GM21576 (cell line): ENCODE measurements around the gene PLCH2.

Experiments used
- ATAC-seq: cut with Tn5 transposase; IDR thresholded peaks from one replicate; pipeline ENCODE4 v1.9.1; 2021; ENCODE audit warnings: mild to moderate bottlenecking, moderate library complexity; ENCODE audit not compliant: unreplicated experiment

The PLCH2 gene

DNA sequence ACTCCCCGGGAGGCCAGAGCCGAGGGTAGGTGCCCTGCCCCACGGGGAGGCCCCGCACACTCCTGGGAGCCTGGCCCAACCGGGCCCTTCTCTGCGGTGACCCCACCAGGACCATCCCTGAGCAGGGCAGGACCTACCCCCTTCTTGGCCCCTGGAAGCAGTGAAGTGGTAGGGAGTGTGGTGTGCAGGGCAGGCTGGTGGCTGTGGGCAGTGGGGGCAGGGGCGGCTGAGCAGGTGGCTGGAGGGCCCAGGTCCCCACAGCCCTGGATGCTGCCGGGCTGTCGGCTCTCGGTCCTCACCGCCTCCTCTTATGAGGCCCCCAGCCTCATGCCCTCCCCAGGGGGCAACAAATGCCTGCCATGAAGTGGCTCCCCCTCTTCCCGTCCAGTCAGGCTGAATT, 19.5 kb downstream of the PLCH2 start:
- no peak for ATAC-seq

DNA sequence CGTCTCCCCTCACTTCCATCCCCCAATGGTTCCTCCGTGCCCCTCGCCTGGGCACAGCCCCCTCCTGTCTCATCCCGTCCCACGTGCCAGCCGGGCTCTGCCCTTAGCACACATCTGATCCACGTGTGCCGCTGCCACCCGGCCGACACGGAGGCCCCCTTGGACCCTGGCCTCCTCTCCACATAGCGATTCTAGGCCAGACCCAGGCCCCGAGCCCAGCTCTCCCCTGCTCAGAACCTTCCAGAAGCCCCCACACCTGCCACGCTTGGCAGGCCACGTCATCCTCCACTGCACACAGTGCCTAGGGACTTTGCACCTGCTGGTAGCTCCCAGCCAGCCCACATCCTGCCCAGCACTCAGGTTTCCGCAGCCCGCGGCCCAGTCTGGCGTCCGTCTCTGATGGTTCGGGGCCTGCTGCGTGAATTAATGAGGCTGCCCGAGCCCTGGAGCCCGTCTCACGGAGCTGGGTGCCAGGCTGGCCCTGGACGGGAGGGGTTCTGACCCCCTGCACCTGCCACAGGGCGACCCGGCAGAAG, 20.1 kb downstream of the PLCH2 start:
- no peak for ATAC-seq

DNA sequence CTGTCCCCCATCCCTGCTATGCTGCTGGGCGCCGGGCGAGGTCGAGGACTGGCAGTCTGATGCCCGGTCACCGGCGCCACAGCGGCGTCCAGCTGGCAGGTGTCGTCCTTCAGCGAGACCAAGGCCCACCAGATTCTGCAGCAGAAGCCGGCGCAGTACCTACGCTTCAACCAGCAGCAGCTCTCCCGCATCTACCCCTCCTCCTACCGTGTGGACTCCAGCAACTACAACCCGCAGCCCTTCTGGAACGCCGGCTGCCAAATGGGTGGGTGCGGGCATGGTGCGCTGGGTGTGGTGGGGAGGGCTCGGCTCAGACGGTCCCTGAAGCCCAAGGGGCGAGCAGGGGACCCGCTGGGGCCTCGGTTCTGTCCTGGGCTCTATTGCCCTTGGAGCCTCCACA, 20.7 kb downstream of the PLCH2 start:
- ATAC-seq, result no peak

DNA sequence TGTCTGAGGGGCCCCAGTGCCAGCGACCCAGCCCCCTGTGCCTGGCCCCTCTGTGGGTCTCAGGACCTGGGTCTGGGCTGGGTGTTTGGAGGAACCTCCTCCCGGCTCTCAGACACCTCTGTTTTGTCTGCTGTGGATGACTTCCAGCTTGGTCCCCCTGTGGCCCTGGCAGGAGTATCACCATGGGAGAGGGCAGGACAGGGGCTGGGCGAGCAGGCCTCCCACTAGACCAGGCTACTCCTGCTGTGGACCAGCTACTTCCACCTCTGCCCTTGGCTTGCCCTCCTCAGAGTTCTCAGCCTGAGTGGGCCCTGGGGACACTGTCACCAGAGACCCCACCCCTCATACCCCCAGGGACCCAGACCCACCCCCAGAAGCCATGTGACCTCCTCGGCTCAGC, 21.8 kb downstream of the PLCH2 start:
- no peak for ATAC-seq

DNA sequence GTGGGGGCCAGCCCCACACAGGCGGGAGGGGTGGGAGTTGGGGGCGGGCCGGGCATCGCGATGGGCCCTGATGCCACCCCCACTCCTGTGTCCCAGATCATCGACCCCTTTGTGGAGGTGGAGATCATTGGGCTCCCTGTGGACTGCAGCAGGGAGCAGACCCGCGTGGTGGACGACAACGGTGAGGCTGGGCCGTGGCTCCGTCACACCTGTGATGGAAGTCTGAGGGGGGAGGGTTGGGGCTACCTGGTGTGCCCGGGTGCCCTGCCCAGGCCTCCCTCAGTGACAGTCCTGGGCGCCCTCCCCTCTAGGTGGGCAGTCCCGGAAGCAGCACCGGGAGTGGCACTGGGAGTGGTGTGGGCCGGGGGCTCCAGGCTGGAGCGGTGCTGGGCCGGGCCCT, 22.6 kb downstream of the PLCH2 start:
- no peak for ATAC-seq

DNA sequence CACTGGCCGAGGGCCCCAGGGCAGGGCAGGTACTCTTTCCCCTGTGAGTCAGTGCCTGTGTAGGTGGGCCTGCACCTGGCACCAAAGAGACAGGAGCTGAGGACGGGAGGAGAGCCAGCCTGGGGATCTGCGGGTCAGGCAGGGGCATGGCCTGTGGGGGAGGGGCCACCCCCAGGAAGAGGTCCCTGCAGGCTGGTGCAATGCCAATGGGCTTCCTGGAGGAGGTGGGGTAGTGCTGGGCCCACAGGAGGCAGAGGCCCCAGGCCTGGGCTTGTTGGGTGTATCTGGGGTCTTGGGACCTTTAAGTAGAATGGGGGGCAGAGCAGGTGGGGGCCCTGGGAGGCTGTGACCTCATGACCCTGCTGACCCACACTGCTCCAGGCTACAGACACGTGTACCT, 23.2 kb downstream of the PLCH2 start:
- no peak for ATAC-seq

DNA sequence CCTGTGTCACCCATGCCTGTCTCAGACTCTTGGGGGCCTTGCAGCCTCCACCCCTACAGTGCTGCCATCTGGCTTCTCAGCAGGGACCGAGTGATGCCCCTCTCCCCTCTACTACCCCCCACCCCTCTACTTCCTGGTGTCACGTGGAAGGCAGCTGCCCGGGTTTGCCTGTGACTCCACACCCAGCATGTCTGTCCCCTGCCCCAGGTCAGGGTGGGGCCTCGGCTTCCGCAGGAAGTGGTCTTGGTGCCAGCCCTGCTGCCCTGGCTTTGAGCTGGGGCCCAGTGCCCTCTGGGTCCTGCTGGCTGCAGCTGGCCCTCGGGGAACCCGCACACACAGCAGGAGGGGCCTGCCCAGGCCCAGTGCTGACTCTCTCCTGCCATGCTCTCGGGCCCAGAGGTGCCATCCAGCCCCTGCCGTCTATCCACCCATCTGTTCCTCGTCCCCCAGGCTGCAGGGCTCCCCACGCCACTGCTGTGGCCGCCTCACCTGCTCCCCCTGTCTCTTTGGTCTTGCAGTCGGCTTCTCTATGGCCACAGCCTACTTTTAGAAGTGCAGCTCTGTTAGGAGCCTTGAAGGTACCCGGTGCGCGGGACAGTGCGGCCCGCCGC, 24.0 kb downstream of the PLCH2 start:
- no peak for ATAC-seq

DNA sequence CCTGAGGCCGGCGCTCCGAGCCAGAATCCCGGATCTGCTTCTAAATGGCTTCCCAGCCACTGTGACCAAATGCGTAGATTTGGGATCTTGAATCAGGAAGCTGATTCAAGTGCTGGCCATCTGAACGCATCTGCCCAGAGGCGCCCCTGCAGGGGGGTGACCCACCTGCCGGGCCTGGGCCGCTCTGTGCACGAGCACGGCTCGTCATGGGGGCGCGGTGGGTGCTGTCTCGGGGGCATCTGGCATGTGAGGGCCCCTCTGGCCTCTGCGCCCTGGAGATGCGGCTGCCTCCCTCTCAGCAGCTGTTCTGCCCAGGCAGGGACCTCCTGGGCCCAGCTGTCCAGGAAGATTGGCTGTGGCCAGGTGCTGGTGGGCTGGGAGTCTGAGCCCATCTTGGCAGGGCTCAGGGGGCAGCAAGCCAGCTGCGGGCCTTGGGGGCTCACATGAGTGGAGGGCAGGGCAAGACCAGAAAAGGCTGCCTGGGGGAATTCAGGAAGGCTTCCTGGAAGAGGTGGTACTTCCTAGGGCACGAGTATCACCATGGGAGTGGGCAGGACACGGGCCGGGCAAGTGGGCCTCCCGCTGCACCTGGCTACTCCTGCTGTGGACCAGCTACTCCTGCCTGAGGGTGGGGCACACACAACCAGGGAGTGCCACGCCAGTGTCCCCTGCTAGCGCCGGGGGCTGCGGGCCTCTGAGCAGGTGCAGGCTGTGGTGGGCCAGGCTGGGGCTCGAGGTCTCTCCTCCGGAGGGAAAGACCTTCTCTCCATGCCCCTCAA, 25.1 kb downstream of the PLCH2 start:
- no peak for ATAC-seq

DNA sequence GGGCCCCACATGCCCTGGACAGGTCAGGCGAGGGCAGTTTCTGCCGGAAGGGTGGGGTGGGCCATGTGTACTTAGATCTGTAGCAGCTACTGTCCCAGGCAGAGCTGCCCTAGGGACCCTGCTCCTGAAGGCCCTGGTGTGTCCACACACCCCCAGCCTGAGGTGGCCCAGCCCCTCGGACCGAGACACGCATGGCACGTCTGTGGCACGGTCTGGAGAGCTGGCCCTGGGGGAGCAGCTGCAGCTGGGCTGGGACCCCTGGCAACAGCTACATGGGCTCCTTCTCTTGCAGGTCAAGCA, 25.7 kb downstream of the PLCH2 start:
- no peak for ATAC-seq

DNA sequence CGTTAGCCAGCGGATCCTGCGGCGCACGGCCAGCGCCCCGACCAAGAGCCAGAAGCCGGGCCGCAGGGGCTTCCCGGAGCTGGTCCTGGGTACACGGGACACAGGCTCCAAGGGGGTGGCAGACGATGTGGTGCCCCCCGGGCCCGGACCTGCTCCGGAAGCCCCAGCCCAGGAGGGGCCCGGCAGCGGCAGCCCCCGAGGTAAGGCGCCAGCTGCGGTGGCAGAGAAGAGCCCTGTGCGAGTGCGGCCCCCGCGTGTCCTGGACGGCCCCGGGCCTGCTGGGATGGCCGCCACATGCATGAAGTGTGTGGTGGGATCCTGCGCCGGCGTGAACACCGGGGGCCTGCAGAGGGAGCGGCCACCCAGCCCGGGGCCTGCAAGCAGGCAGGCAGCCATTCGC, 26.1 kb downstream of the PLCH2 start:
- ATAC-seq, result no peak

DNA sequence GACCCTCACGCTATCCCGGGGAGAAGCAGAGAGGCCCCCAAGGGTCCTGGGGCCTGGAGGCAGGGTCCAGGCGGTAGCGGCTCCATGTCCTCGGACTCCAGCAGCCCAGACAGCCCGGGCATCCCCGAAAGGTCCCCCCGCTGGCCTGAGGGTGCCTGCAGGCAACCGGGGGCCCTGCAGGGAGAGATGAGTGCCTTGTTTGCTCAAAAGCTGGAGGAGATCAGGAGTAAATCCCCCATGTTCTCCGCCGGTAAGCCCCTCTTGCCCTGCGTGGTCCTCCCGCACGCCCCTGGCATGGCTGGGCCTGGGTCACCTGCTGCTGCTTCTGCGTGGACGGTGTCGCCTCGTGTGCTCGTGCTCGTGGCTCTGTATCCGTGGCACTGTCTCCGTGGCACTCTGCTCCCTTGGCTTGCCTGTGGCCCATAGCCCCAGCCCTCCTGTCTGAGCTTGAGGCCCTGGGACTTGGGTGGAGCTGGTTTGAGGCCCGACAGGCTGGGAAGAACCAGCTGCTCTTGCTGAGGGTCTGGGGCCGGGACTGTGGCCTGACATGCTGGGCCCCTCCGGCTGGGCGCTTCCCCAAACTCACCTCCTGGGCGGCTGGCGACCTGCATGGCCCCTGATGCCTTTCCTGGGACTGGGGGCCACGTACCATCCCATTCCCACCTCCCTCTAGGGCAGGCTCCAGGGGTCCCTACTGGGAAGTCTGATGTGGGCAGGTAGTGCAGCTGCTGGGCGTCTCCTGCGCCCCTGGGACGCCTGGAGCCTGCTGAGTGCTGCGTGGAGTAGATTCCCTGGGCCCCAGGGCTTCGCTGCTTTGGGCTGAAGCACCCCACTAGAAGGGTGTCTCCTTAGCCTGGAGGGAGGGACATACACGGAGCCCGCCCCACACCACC, 26.8 kb downstream of the PLCH2 start:
- ATAC-seq, result no peak

DNA sequence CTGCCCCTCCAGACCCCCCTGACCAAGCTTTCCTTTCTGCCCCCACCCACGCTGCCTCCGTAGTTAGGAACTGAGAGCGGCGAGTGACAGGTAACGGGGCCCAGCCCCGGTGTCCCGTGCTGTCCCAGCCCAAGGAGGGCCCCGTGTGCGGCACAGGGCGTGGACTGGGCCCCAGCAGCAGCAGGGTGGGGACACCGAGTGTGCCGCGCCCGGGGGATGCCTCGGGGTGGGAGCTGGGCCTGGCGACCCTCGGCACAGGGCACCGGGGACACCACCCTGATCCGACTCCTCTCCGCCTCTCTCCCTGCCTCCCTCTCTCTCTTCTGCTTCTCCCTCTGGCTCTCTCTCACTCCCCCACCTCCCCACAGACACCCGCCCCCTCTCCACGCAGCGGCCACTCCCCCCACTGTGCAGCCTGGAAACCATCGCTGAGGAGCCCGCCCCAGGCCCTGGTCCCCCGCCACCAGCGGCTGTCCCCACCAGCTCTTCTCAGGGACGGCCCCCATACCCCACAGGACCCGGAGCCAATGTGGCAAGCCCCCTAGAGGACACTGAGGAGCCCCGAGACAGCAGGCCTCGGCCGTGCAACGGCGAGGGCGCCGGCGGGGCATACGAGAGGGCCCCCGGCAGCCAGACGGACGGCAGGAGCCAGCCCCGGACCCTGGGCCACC, 27.6 kb downstream of the PLCH2 start:
- no peak for ATAC-seq

DNA sequence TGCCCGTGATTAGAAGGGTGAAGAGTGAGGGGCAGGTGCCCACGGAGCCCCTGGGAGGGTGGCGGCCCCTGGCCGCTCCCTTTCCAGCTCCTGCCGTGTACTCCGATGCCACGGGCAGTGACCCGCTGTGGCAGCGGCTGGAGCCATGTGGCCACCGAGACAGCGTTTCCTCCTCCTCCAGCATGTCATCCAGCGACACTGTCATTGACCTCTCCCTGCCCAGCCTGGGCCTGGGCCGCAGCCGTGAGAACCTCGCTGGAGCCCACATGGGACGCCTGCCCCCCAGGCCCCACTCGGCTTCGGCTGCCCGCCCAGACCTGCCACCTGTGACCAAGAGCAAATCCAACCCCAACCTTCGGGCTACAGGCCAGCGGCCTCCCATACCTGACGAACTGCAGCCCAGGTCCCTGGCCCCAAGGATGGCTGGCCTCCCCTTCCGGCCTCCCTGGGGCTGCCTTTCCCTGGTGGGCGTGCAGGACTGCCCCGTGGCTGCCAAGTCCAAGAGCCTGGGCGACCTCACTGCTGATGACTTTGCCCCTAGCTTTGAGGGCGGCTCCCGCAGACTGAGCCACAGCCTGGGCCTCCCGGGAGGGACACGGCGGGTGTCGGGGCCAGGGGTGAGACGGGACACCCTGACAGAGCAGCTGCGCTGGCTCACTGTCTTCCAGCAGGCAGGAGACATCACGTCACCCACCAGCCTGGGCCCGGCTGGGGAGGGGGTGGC, 28.3 kb downstream of the PLCH2 start:
- no peak for ATAC-seq

DNA sequence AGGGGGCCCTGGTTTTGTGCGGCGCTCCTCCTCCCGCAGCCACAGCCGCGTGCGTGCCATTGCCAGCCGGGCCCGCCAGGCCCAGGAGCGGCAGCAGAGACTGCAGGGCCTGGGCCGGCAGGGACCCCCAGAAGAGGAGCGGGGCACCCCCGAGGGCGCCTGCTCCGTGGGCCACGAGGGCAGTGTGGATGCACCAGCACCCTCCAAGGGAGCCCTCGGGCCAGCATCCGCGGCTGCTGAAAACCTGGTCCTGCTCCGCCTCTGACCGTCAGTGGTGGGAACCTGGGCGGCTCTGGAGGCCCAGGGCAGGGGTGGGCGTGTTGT, 28.8 kb downstream of the PLCH2 start:
- ATAC-seq, result no peak

DNA sequence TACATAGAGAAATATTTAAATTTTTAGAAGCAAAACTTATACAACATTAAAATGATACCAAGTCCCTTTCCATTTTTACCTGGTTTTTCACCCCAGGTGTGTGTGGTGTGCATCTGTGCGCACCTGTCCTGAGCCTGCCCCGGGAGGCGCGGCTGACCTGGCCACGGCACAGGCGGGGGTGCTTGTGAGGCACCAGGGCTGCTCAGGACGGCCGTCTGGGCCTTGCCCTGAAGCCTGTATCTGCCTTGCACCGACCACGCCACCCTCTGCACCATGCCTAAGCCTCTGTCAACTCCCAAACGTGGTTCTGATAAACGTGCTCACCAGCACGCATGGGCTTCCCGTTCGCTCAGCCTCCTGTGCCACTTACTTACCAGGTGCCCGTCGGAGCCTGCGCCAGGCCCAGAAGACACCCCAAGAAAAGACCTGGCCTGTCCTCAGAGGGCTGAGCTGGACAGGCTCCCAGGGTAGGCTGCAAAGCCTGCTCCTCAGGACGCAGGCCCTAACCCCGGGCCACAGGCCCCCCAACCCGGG, 29.4 kb downstream of the PLCH2 start:
- ATAC-seq, result no peak

DNA sequence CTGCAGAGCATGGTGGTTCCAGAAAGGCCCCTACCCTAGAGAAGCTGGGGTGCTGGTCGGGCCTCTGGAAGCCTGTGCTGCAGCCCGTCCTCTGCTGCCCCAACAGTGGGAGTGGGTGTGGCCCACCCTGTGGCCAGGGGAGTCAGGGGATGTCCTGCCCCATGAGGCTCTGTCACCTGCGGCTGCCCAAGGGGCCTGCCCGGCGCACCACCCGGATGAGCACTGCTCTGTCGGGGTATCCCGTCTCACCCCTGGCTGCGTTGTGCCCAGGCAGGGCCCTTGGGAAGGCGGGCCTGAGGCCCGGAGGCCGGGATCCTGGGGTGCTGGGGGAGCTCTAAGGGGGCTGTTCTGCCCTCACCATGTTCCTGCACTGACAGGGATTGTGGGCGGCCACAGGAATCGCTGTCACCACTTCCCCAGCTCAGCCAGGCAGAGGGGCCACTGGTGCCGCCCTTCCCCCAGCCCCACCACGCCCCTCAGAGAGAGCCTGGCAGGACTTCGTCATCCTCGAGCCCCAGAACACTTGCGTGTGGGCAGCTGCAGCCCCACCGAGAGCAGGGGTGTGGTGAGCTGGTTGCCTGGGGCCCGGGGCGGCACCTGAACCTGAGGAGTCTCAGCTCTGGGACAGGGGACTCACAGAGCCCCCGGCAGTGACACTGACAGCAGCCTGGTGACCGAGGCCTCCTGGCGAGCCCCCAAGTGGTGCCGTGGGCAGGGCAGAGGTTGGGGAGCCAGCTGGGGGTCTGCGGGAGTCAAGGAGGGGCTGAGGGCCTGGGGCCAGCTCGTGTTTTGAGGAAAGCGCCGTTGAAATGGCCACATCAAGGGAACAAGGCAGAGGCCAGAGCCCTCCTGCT, 30.1 kb downstream of the PLCH2 start:
- ATAC-seq, result no peak

DNA sequence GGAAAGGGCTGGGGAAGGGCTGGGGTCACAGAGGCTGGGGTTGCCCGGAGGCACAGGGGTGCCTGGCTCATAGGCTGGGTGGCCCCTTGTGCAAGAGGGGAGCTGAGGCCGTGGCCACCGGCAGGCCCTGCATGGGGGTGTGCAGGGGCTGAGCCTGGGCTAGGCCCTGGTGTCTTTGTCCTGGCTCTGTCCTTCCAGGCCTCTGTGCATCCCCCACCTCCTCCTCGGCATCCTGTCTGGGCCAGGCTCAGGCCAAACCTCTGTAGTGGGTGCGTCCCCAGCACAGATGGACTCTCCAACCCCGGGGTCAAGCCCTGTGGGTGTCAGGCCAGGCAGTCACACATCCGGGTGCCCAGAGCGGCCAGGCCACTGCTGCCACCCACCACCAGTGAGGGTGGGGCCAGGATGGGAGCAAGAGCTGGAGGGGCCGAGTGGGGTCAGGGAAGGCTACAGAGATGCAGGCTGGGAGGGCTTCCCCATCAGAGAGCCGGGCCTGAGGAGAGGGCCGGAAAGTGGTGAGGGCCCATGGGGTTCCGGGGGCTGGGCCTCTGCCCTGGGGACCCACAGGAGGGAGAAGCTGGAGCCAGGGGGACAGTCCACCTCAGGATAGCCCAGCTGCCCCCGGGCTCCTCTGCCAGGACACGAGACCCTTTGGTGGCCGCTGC, 30.9 kb downstream of the PLCH2 start:
- no peak for ATAC-seq

DNA sequence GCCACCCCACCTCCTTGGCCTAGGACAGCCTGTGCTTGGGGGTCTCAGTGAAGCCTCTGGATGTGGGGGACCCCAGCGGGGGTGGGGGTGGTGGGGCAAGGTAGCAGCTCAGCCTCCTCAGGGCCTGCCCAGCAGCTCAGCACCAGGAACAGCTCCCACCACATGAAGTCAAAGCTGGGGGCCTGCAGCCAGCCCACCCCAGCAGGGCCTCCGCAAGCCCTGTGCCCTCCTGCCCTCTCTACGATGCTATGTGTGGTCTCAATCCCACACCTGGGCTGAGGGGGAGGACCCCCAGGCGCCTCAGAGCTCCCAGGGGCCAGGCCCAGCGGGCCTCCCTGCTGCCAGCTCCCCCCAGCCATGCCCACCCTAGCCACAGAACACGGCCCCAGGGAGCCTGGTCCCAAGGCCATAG, 31.7 kb downstream of the PLCH2 start:
- no peak for ATAC-seq

DNA sequence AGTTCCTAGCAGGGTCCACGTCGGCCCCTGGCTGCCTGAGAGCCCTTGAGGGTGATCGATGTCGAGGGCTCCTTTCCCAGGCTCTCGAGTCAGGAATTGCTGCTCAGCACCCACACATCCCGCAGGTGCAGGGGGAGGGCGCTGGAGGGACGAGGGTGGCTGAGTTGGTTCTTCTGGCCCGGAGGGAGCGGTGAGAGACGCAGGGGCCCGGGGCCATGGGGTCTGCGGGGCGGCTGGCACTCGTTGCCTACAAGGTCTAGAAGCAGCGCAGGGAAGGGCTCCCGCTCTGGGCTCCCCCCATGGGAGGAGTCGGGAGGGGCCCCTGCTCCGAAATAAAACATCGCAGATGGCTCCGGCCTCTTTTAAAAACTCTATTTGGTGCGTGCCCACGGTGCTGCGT, 32.1 kb downstream of the PLCH2 start:
- no peak for ATAC-seq
